ENCODE results near the gene MUC22. TPM values are rescaled to one million over a fixed set of nuclear protein-coding genes. Genes with fewer than 3 reads are reported as not detected.

Gene MUC22
- total RNA-seq = not detected
- long read RNA-seq, donor 1 = 0 reads
- long read RNA-seq, donor 2 = 0 reads

DNA sequence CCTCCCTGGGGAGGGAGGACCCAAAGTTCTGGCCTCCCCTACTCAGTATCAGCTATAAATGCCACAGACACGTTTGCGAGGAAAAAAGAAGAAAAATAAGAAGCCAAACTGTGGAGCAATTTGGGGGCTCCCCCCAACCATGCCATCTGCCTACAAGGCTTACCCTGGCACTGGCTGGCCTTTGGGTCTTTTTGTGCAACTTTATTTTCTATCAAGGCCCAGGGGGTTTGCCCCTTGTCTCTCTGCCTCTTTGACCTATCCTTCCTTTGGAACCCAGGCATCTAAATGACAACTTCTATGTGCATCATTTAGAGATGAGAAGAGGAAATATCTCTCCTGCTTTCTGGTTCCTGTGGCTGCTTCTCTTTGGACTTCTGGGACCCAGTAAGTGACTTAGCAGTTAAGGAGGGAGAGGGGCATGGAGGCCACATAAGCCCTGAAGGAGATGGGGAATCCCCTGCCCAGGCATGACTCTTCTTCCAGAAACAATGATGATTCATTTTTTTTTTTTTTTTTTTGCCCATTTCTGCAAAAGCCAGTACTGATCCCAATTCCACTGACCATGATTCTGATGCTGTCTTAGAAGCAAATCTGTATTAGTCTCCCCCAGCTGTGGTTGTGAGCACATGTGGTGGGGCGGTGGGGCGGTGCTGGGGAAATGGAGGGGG, at the start of gene MUC22:
MUC22 (plus strand) TSS at position 82 of the 668 bp plus-strand sequence; CDS start at position 315, 233 bp downstream.
- ATAC-seq = no peak
- Histone ChIP-seq H3K4me3 (no peak within 1 kb of the TSS), H3K4me1 (ENCODE audit: low read depth) (no peaks in the 10 kb centered on the region), H3K36me3 (ENCODE audit: low read depth) (no peaks in the 10 kb centered on the region), H3K9me3 (no peaks in the 10 kb centered on the region)
- DNase-seq = no peak
- TF ChIP-seq, protein P1, sequence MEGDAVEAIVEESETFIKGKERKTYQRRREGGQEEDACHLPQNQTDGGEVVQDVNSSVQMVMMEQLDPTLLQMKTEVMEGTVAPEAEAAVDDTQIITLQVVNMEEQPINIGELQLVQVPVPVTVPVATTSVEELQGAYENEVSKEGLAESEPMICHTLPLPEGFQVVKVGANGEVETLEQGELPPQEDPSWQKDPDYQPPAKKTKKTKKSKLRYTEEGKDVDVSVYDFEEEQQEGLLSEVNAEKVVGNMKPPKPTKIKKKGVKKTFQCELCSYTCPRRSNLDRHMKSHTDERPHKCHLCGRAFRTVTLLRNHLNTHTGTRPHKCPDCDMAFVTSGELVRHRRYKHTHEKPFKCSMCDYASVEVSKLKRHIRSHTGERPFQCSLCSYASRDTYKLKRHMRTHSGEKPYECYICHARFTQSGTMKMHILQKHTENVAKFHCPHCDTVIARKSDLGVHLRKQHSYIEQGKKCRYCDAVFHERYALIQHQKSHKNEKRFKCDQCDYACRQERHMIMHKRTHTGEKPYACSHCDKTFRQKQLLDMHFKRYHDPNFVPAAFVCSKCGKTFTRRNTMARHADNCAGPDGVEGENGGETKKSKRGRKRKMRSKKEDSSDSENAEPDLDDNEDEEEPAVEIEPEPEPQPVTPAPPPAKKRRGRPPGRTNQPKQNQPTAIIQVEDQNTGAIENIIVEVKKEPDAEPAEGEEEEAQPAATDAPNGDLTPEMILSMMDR (IDR thresholded peaks at IDR 0.05) = no peak
- intact Hi-C loops (cut with DNase I, micrococcal nuclease) = no loop called here

GRCh38 chr6:30960907-30961673, 49.2 kb upstream of the MUC22 start:
- H3K36me3 ChIP-seq (ENCODE audit: low read depth) = no peaks in the 10 kb centered on the region
- H3K9me3 ChIP-seq = no peaks in the 10 kb centered on the region
- no peak for DNase-seq
- TF ChIP-seq, protein P1 (IDR thresholded peaks at IDR 0.05) = no peak
- intact Hi-C loops (cut with DNase I, micrococcal nuclease) = no loop called here
- no peak overlapping the region for H3K4me3 ChIP-seq
- ATAC-seq = no peak
- peaks cover 2% of the 10 kb centered on the region for H3K4me1 ChIP-seq (ENCODE audit: low read depth)

- intact Hi-C loops (cut with DNase I, micrococcal nuclease) = no loop called here
- no peak overlapping the region for H3K4me3 ChIP-seq
- H3K9me3 ChIP-seq = no peaks in the 10 kb centered on the region
- ATAC-seq = no peak
- TF ChIP-seq, protein P1 (IDR thresholded peaks at IDR 0.05) = no peak
- DNase-seq = no peak
- no peaks in the 10 kb centered on the region for H3K36me3 ChIP-seq (ENCODE audit: low read depth)
- H3K4me1 ChIP-seq (ENCODE audit: low read depth) = no peaks in the 10 kb centered on the region
Measured at GRCh38 chr6:30962716-30963115, 47.6 kb upstream of the MUC22 start.

- no peaks in the 10 kb centered on the region for H3K9me3 ChIP-seq
- no peak for DNase-seq
Measured at GRCh38 chr6:30963641-30964040, 46.6 kb upstream of the MUC22 start.

GRCh38 chr6:30964075-30964474, 46.2 kb upstream of the MUC22 start:
- no peaks in the 10 kb centered on the region for H3K9me3 ChIP-seq
- DNase-seq (no peak), ATAC-seq (no peak)
- no peaks in the 10 kb centered on the region for H3K4me1 ChIP-seq (ENCODE audit: low read depth)
- TF ChIP-seq, protein P1 (IDR thresholded peaks at IDR 0.05) = no peak
- H3K36me3 ChIP-seq (ENCODE audit: low read depth) = no peaks in the 10 kb centered on the region
- H3K4me3 ChIP-seq = no peak overlapping the region
- intact Hi-C loops (cut with DNase I, micrococcal nuclease) = no loop called here

More at GRCh38 chr6:30963641-30964040, 46.6 kb upstream of the MUC22 start:
- no peak overlapping the region for H3K4me3 ChIP-seq
- TF ChIP-seq, protein P1 (IDR thresholded peaks at IDR 0.05) = no peak
- no peak for ATAC-seq
- no peaks in the 10 kb centered on the region for H3K4me1 ChIP-seq (ENCODE audit: low read depth)
- no peaks in the 10 kb centered on the region for H3K36me3 ChIP-seq (ENCODE audit: low read depth)
- intact Hi-C loops (cut with DNase I, micrococcal nuclease) = no loop called here
